Brain microvascular endothelial cell (primary cell): ENCODE results near the gene ENTREP3.
A peak's percentile ranks its signal among the peaks of the same experiment; 100 is the strongest.

ENCODE experiments used
- DNase-seq: peaks from one replicate; pipeline ENCODE4 v3.0.0-alpha.2; 2020
- H3K27ac ChIP-seq: fragments of 250-450 bp; sonication (Bioruptor Pico); 2 replicates; pipeline ENCODE4 v1.5.1; 2020; ENCODE audit warnings: mild to moderate bottlenecking, moderate library complexity
- H3K27me3 ChIP-seq: fragments of 250-450 bp; sonication (Bioruptor Pico); replicated peaks from 2 replicates; pipeline ENCODE4 v1.5.1; 2020; ENCODE audit warnings: mild to moderate bottlenecking
- H3K36me3 ChIP-seq: fragments of 250-450 bp; sonication (Bioruptor Pico); replicated peaks from 2 replicates; pipeline ENCODE4 v1.5.1; 2020; ENCODE audit warnings: mild to moderate bottlenecking
- H3K4me3 ChIP-seq: 2 replicates; pipeline ENCODE4 v1.5.1; 2011; ENCODE audit warnings: low read depth, mild to moderate bottlenecking, control low read depth, low read length, moderate library complexity
- CTCF ChIP-seq: IDR thresholded peaks from 2 replicates; pipeline ENCODE4 v1.5.1; 2011; ENCODE audit warnings: low read depth, mild to moderate bottlenecking, moderate library complexity, low read length, control low read depth, inconsistent platforms; ENCODE audit errors: missing control alignments
- in situ Hi-C: cut with HindIII; loops from 2 replicates; pipeline ENCODE4 v1.10.0; 2017; ENCODE audit warnings: low sequenced_read_pairs, low pct_ligation_motif_present

Gene ENTREP3

GRCh38 chr1:155284476-155284875 is 29.2 kb upstream of the ENTREP3 start:
- no peak for TF ChIP-seq CTCF
- in situ Hi-C loops = no loop called here
- no peaks in the 10 kb centered on the region for H3K36me3 ChIP-seq
- DNase-seq = no peak
- H3K27me3 ChIP-seq = no peaks in the 10 kb centered on the region
- H3K27ac ChIP-seq = no peak overlapping the region
- H3K4me3 ChIP-seq = no peak overlapping the region

- H3K36me3 ChIP-seq = no peaks in the 10 kb centered on the region
- in situ Hi-C loops = no loop called here
- TF ChIP-seq CTCF = no peak
- H3K4me3 ChIP-seq = no peak overlapping the region
- no peaks in the 10 kb centered on the region for H3K27me3 ChIP-seq
- DNase-seq = no peak
- no peak overlapping the region for H3K27ac ChIP-seq
Observed at GRCh38 chr1:155282488-155283091, 27.3 kb upstream of the ENTREP3 start.

- no peak for DNase-seq
- TF ChIP-seq CTCF = no peak
- H3K27me3 ChIP-seq = no peaks in the 10 kb centered on the region
- in situ Hi-C loops = no loop called here
- no peak overlapping the region for H3K4me3 ChIP-seq
- H3K36me3 ChIP-seq = no peaks in the 10 kb centered on the region
- no peak overlapping the region for H3K27ac ChIP-seq
Observed at GRCh38 chr1:155279268-155279667, 24.0 kb upstream of the ENTREP3 start.

GRCh38 chr1:155278689-155279160 is 23.4 kb upstream of the ENTREP3 start:
- H3K27ac ChIP-seq = no peak overlapping the region
- in situ Hi-C loops = no loop called here
- H3K36me3 ChIP-seq = no peaks in the 10 kb centered on the region
- DNase-seq = no peak
- no peaks in the 10 kb centered on the region for H3K27me3 ChIP-seq
- TF ChIP-seq CTCF = no peak
- H3K4me3 ChIP-seq = no peak overlapping the region

GRCh38 chr1:155277902-155278688 is 22.8 kb upstream of the ENTREP3 start:
- in situ Hi-C loops = no loop called here
- H3K36me3 ChIP-seq = no peaks in the 10 kb centered on the region
- no peak for DNase-seq
- H3K27ac ChIP-seq = no peak overlapping the region
- H3K27me3 ChIP-seq = no peaks in the 10 kb centered on the region
- TF ChIP-seq CTCF = peak; percentile 49
- H3K4me3 ChIP-seq = peak overlapping the region; percentile 58
